ENCODE results near the gene DIAPH1. TPM values are rescaled to one million over a fixed set of nuclear protein-coding genes. Genes with fewer than 3 reads are reported as not detected.

The DIAPH1 gene
- total RNA-seq, 2 donors from 2014 or later = 34.8 to 57.7 TPM

DNA sequence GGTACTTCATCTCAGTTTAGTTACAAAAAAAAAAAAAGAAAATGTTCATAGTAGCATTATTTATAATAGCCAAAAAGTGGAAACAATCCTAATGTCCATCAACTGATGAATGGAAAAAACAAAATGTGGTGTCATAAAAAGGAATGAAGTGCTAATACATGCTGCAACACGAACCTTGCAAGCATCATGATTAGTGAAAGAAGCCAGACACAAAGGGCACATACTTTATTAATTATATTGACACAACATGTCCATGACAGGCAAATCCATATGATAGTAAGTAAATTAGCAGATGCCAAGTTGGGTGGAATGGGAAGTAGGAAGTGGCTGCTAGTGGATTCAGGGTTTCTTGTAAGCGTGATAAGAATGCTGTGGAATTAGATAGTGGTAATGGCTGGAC is 75.7 kb downstream of the DIAPH1 start:
- Histone ChIP-seq H3K27ac (no peak overlapping the region), H3K27me3 (replicated peaks; ENCODE audit: insufficient read depth) (no peaks in the 10 kb centered on the region), H3K4me1 (replicated peaks) (no peaks in the 10 kb centered on the region), H3K4me3 (no peak overlapping the region), H3K9me3 (no peaks in the 10 kb centered on the region), H3K36me3 (no peaks in the 10 kb centered on the region)
- WGBS = 82% methylated on average over 2 of the region's 2 CpGs
- TF ChIP-seq, protein P1, sequence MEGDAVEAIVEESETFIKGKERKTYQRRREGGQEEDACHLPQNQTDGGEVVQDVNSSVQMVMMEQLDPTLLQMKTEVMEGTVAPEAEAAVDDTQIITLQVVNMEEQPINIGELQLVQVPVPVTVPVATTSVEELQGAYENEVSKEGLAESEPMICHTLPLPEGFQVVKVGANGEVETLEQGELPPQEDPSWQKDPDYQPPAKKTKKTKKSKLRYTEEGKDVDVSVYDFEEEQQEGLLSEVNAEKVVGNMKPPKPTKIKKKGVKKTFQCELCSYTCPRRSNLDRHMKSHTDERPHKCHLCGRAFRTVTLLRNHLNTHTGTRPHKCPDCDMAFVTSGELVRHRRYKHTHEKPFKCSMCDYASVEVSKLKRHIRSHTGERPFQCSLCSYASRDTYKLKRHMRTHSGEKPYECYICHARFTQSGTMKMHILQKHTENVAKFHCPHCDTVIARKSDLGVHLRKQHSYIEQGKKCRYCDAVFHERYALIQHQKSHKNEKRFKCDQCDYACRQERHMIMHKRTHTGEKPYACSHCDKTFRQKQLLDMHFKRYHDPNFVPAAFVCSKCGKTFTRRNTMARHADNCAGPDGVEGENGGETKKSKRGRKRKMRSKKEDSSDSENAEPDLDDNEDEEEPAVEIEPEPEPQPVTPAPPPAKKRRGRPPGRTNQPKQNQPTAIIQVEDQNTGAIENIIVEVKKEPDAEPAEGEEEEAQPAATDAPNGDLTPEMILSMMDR (IDR thresholded peaks at IDR 0.05) = no peak
- TF ChIP-seq POLR2AphosphoS5 (IDR thresholded peaks at IDR 0.05) (no peak), POLR2A (IDR thresholded peaks at IDR 0.05) (no peak)
- DNase-seq (ENCODE audit: low spot score) = no peak
- intact Hi-C loops (cut with DNase I) = no loop called here

DNA sequence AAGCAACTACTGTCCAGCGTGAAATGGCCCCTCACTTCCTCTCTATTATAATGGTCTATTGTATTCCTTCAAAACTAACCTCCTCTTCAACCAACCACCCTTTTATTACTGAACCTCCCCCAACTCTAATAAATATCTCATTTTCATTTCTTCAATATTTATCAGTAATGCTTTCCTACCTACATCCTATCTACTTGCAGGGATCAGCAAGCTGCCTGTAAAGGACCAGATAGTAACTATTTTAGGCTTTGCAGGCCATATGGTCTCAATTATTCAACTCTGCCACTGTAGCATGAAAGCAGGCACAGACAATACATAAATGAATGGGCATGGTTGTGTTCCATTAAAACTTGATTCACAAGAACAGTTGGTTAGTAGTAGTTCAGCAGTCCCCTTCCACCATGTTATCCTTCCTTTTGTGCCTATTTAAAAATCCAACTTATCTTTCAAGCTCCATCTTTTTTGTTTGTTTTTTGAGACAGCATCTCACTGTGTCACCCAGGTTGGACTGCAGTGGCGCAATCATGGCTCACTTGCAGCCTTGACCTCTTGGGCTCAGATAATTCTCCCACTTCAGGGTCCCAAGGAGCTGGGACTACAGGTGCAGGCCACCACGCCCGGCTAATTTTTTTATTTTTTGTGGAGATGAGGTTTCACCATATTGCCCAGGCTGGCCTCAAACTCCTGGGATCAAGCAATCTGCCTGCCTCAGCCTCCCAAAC is 84.1 kb downstream of the DIAPH1 start:
- no peaks in the 10 kb centered on the region for H3K36me3 ChIP-seq
- no peak overlapping the region for H3K27ac ChIP-seq
- H3K27me3 ChIP-seq (replicated peaks; ENCODE audit: insufficient read depth) = no peaks in the 10 kb centered on the region
- no peaks in the 10 kb centered on the region for H3K9me3 ChIP-seq
- no peak overlapping the region for H3K4me3 ChIP-seq
- TF ChIP-seq, protein P1 (IDR thresholded peaks at IDR 0.05) = no peak
- no peak for TF ChIP-seq POLR2A (IDR thresholded peaks at IDR 0.05)
- TF ChIP-seq POLR2AphosphoS5 (IDR thresholded peaks at IDR 0.05) = no peak
- intact Hi-C loops (cut with DNase I) = no loop called here
- no peak for DNase-seq (ENCODE audit: low spot score)
- 97% methylated on average over 4 of the region's 4 CpGs for WGBS
- H3K4me1 ChIP-seq (replicated peaks) = no peaks in the 10 kb centered on the region

DNA sequence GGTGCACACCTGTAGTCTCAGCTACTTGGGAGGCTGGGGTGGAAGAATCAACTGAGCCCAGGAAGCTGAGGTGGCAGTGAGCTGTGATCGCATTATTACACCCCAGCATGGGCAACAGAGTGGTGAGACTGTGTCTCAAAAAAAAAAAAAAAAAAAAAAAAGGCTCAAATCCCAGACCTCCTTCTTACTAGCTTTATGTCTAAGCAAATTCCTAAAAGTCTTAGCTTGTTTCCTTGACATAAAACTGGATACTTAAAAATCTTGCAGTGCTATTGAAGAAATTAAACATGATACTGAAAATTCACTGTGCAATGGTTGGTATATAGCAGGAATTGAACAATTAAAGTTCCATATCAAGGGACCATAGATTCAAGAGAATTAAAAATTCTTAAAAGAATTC is 84.9 kb downstream of the DIAPH1 start:
- WGBS = 100% methylated on average over 1 of the region's 1 CpG
- H3K4me3 ChIP-seq = no peak overlapping the region
- no peak overlapping the region for H3K27ac ChIP-seq
- DNase-seq (ENCODE audit: low spot score) = no peak
- no peaks in the 10 kb centered on the region for H3K4me1 ChIP-seq (replicated peaks)
- no peaks in the 10 kb centered on the region for H3K27me3 ChIP-seq (replicated peaks; ENCODE audit: insufficient read depth)
- intact Hi-C loops (cut with DNase I) = no loop called here
- TF ChIP-seq POLR2A (IDR thresholded peaks at IDR 0.05) = no peak
- TF ChIP-seq, protein P1 (IDR thresholded peaks at IDR 0.05) = no peak
- TF ChIP-seq POLR2AphosphoS5 (IDR thresholded peaks at IDR 0.05) = no peak
- no peaks in the 10 kb centered on the region for H3K36me3 ChIP-seq
- no peaks in the 10 kb centered on the region for H3K9me3 ChIP-seq

DNA sequence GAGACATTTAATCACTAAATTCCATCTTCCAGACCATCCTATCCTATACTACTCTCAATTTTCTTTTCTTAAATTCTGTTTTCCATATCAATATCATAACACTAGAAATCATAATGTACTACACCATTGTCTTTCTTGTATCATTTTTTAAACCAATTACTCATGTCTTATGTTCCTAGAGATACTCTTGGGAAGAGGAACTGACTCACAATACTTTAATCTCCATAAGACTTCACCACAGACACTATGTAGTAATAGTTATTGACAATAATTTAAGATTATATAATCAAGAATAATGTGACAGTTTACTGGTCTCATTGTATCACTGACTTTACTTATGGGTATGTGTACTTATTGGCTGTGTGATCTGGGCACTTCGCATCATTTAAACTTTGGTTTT is 86.1 kb downstream of the DIAPH1 start:
- no peak overlapping the region for H3K4me3 ChIP-seq
- WGBS = 98% methylated on average over 1 of the region's 1 CpG
- DNase-seq (ENCODE audit: low spot score) = no peak
- peaks cover 6% of the 10 kb centered on the region for H3K4me1 ChIP-seq (replicated peaks)
- TF ChIP-seq POLR2A (IDR thresholded peaks at IDR 0.05) (no peak), POLR2AphosphoS5 (IDR thresholded peaks at IDR 0.05) (no peak)
- TF ChIP-seq, protein P1 (IDR thresholded peaks at IDR 0.05) = no peak
- no peaks in the 10 kb centered on the region for H3K9me3 ChIP-seq
- H3K36me3 ChIP-seq = no peaks in the 10 kb centered on the region
- intact Hi-C loops (cut with DNase I) = no loop called here
- H3K27me3 ChIP-seq (replicated peaks; ENCODE audit: insufficient read depth) = no peaks in the 10 kb centered on the region
- no peak overlapping the region for H3K27ac ChIP-seq

DNA sequence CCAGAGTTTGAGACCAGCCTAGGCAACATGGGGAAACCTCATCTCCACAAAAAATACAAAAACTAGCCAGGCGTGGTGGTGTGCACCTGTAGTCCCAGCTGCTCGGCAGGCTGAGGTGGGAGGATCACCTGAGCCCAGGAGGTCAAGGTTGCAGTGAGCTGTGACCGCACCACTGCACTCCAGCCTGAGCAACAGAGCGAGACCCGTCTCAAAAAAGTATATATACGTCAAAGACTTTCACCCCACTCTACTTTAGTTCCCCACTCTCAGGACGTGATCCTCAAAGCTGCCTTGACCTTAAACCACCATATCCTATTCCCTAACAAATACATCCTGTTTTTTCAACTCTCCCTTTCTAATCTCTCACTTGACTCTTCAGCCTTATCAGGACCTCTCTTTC is 88.9 kb downstream of the DIAPH1 start:
- H3K9me3 ChIP-seq = no peaks in the 10 kb centered on the region
- peaks cover 6% of the 10 kb centered on the region for H3K4me1 ChIP-seq (replicated peaks)
- peak overlapping the region; percentile 59 to 62 for H3K27ac ChIP-seq
- DNase-seq (ENCODE audit: low spot score) = no peak
- H3K36me3 ChIP-seq = no peaks in the 10 kb centered on the region
- TF ChIP-seq, protein P1 (IDR thresholded peaks at IDR 0.05) = no peak
- TF ChIP-seq POLR2AphosphoS5 (IDR thresholded peaks at IDR 0.05) (no peak), POLR2A (IDR thresholded peaks at IDR 0.05) (no peak)
- H3K4me3 ChIP-seq = no peak overlapping the region
- intact Hi-C loops (cut with DNase I) = loop anchor here (10.0 kb wide), 1 partner anchor 115 kb away; the partner anchor contains the start of genes PCDHGA10 and PCDHGB7
- H3K27me3 ChIP-seq (replicated peaks; ENCODE audit: insufficient read depth) = no peaks in the 10 kb centered on the region
- 94% methylated on average over 7 of the region's 7 CpGs for WGBS

Measured in prostate gland (tissue), 2 donors.